Fibroblast of peridontal ligament (primary cell): ENCODE measurements around the gene C2orf80.
"Not testable (repeated sequence)": the region's sequence is repeated elsewhere in the genome, so short reads cannot be mapped to it uniquely, and the experiment has no call there.

Experiments
- DNase-seq: peaks from one replicate; pipeline ENCODE4 v3.0.0-alpha.2; 2010; ENCODE audit errors: extremely low read depth

C2orf80 gene

GRCh38 chr2:208179028-208179609 lies 10.7 kb downstream of the C2orf80 start:
- DNase-seq = no peak

GRCh38 chr2:208175840-208176153 lies 14.0 kb downstream of the C2orf80 start:
- no peak for DNase-seq

- DNase-seq = peak; percentile 86
These were observed 14.6 kb downstream of the C2orf80 start for GRCh38 chr2:208175069-208175839.

GRCh38 chr2:208174144-208174543 lies 15.7 kb downstream of the C2orf80 start:
- DNase-seq = no peak

DNA sequence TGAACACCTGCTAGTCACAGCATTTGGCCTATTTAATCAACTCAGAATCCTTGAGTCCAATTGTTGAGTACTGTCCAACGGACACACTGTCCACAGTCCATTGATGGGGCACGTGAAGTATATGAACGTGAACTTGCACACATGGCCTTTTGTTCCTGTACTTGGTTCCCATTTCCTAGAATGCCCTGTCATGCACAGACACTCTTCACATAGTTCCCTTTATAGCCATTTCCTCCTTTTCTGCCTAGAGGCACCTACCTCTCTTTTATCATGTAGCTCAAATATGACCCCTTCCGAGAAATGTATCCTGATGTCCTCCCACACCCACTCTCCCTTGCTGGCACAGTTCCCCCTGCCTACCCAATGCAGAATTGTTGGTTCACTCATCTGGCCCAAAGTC lies 17.7 kb downstream of the C2orf80 start:
- no peak for DNase-seq

DNA sequence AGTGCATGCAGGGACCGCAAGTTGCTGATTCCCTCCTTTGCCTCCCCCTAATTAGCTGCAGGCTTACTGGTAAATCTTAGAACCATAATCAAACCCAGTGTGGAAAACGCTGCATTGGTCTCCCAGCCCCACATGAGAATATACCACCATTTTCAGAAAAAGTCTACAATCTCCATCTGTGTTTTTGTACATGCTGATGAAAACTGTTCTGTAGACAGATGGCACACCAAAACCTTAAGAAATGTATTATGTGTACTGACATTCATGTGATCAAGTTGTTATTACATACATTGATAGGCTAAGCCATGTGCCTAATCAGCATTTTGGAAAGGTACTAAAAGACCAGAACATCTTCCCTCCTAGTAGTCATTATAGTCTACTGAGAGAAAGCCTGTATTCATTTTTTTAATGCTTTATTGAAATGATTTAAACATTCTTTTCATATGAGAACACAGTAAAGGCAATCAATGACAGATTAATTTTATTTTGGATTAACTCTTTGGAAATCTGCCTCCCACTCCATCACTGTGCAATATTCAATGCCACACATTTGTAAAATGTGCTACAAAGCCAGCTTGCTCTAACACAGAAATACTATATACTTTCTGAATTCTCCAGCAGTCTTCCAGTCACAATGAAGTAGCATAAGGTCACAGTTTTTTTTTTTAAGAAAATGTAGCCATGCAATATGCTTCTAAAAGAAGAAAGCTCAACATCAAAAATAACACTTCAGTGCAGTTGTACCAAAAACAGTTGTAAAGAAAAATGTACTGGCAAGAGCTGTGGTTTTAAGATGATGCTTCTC lies 24.7 kb downstream of the C2orf80 start:
- no peak for DNase-seq

DNA sequence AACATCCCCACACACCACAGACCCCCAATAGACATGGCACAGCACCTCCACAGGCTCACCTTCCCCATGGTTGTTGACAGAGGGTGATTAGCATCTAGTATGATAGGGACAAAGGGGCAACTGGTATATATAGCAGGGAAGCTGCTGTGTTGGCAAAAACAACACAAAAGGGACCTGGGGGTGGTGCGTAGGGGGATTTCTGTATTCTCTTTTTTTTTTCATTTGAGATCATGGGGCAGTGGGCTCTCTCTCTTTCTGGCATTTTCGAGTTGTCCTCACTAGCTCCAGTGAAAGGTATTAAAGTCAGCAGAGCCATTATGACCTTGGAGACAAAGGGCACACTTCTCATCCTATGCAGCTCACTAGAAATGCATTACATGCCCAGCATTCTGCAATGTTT lies 26.3 kb downstream of the C2orf80 start, which contains the start of gene CRYGA:
CRYGA (minus strand) TSS at position 101 of the 400 bp plus-strand sequence; CDS start at position 68, 33 bp downstream.
- DNase-seq = no peak

- no peak for DNase-seq
These were observed 33.4 kb downstream of the C2orf80 start for GRCh38 chr2:208156439-208156838.

DNA sequence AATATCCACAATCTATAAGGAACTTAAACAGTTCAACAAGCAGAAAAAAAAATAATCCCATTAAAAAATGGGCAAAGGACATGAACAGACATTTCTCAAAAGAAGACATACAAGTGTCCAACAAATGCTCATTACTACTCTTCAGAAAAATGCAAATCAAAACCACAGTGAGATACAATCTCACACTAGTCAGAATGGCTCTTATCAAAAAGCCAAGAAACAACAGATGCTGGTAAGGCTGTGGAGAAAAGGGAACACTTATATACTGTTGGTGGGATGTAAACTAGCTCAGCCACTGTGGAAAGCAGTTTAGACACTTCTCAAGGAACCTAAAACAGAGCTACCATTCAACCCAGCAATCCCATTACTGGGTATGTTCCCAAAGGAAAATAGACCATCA lies 36.7 kb downstream of the C2orf80 start:
- DNase-seq = no peak

- no peak for DNase-seq
These were observed 38.9 kb downstream of the C2orf80 start for GRCh38 chr2:208150956-208151355.

DNA sequence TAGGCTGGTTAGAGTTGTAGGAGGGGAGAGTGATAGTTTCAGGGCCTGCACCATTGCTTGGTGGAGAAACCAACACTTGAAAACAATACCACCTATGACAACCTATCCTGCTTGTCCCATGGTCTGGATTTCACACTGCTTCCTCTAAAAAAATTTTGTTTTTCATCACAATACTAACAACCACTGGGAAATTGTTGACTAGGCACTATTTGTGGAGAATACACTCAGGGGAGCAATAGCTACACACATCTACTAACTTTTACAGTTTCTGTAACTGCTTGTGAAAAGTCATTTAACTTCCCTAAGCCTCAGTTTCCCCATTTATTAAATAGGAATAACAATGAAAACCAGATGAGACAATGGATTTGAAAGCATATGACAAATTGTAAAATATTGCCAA lies 39.7 kb downstream of the C2orf80 start:
- no peak for DNase-seq

GRCh38 chr2:208148803-208149202 lies 41.0 kb downstream of the C2orf80 start:
- DNase-seq = no peak

DNA sequence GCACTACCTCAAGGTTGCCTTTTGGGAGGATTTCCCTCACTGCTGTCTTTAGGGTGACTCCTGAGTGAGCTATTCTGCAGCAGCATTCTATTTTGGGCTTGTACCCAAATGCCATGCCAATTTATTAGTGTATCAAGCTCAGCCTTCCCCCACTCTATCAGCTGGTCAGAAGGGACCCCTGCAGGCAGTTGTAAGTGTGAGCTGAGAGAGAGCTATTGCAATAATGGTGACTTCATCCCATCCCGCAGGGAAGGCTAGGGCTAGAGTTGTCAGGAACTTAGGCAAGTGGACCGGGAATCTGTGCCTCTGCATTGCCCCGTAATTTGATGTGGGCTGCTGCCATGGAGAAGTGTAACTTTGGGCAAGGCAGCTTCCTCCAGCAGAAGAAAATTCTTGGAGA lies 42.1 kb downstream of the C2orf80 start:
- no peak for DNase-seq

- no peak for DNase-seq
These were observed 42.8 kb downstream of the C2orf80 start for GRCh38 chr2:208147008-208147407.

- DNase-seq = no peak
These were observed 43.8 kb downstream of the C2orf80 start, which contains the start of gene CRYGB for GRCh38 chr2:208146006-208146405. TSS of gene CRYGB (minus strand) at chr2:208146158. CDS start at chr2:208146120, 38 bp downstream.

DNA sequence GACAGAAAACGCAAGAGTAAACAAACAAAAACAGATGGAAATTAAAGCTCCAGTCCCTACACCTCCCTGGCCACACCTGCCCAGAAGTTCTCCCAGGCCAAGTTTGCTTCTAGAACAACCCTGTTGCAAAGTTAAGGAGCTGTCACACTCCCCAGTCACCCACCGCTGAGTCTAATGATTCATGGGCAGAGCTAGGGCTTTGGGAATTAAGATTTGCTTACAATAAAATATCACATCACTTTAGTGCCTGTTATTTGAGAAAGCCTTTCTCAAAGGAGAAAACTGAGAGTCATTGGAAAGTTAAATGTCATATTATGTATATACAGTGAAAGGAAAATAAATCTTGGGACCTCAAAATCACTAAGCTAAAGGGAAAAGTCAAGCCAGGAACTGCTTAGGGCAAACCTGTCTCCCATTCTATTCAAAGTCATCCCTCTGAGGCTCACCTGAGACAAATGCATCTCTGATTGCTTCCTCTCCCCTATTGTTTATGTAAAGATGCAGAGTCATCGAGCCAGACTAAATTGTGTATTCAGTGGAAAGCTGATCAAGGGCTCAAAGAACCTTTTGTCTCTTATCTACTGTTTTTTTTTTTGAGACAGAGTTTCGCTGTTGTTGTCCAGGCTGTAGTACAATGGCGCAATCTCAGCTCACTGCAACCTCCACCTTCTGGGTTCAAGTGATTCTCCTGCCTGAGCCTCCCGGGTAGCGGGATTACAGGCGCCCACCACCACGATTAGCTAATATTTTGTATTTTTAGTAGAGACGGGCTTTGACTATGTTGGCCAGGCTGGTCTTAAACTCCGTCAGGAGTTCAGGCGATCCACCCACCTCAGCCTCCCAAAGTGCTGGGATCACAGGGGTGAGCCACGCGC lies 46.7 kb downstream of the C2orf80 start:
- no peak for DNase-seq

GRCh38 chr2:208142240-208142924 lies 47.4 kb downstream of the C2orf80 start:
- peak; percentile 8 for DNase-seq

DNA sequence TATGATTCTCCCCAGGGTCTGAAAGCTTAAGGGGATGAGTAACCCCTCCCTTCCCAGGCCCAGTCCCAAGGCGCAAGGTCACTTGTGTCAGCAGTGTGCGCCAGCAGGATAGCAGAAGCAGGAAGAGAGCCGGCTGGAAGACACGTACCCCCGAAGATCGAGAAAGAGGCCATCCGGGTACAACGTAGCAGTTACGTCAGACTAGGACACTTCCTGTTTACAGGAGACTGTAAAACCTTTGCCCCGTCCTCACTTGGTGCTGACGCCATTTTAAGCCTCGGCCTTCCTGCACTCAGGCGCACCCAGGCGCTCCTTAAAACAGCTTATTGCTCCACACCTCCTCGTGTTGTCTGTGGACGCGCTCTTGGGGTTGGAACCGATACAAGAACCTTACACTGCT lies 50.4 kb downstream of the C2orf80 start:
- no peak for DNase-seq

DNA sequence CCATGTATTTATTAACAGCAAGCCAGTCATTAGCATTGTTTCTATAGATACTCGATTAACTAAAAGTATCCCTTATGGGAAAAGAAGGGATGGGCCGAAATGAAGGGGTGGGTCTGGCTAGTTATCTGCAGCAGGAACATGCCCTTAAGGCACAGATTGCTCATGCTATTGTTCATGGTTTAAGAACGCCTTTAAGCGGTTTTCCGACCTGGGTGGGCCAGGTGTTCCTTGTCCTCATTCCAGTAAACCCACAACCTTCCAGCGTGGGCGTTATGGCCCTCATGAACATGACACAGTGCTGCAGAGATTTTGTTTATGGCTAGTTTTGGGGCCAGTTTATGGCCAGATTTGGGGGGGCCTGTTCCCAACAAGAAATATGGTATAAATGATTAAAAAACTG lies 51.5 kb downstream of the C2orf80 start:
- DNase-seq = not testable (repeated sequence)

- DNase-seq = no peak
These were observed 53.1 kb downstream of the C2orf80 start for GRCh38 chr2:208136716-208137094.
